Smooth muscle cell of bladder (primary cell): ENCODE measurements around the gene YTHDF2. TPM values are rescaled to one million over a fixed set of nuclear protein-coding genes. Genes with fewer than 3 reads are reported as not detected.

Experiments used
- total RNA-seq: library from RNA; depleted of rRNA; stranded (reverse); fragments of >200 nt; gene quantifications from 2 replicates; pipeline ENCODE4 v1.2.3, GENCODE V29; 2014

The YTHDF2 gene
- 41.4 and 51.8 TPM in 2 replicates for total RNA-seq

DNA sequence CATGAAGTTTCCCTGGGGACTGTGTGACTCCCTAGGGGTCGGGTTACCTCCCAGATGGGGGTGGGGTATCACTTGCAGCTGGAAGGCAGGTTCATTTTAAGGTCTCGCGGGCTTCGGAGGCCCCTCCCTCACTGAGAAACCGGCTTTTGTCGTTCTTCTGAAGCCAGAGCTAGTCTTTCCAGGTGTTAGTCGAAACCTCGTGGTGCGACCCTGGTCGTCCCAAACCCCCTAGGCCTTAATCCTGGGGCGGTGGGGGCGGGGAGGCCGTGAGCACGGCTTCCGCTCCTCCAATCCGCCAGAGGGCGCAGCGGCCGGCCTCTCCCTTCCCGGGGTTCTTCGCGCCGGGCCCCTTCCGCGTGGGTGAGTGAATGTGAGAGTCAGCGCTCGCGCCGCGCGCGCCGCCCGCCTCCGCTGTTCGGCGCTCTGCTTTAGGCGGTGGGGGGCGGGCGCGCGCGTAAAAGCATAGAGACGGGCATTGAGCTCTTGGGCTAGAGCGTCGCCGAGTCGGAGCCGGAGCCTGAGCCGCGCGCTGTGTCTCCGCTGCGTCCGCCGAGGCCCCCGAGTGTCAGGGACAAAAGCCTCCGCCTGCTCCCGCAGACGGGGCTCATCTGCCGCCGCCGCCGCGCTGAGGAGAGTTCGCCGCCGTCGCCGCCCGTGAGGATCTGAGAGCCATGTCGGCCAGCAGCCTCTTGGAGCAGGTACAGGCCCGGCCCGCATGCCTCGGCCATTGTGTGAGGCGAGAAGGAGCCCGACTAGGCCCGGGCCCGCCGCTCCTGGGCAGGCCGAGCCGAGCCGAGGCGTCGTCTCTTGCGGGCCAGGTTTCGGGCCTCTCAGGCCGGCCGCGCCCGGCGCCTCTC is at the start of gene YTHDF2:
TSS of gene YTHDF2 (plus strand) at position 491 of the 857 bp plus-strand sequence. CDS start at position 672, 181 bp downstream.

DNA sequence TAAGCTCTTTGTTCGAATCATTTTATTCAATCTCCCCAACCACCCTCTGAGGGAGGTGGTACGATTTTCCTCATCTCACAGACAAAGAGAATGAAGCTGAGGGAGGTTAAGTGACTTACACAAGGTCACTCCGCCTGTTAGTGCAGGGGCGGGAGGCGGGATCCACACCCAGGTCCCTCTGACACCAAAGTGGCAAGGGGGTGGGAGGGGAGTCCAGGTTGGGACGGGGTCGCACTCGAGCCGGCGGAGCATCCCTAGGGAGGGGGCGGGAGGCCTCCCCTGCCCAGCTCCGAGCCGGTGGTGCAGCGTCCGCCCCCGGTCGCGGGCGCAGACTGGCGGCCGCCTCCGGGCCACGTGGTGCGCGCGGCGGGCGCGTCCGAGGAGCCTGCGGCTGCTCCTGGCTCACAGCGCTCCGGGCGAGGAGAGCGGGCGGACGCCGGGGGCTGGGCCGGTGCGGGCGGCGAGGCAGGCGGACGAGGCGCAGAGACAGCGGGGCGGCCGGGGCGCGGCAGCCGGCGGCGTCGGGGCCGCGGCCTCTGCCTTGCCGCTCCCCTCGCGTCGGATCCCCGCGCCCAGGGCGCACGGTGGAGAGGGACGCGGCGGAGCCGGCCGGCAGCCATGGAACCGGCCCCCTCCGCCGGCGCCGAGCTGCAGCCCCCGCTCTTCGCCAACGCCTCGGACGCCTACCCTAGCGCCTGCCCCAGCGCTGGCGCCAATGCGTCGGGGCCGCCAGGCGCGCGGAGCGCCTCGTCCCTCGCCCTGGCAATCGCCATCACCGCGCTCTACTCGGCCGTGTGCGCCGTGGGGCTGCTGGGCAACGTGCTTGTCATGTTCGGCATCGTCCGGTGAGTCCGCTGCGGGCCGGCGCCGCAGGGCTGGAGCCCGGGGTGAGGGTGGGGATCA is 75.3 kb downstream of the YTHDF2 start, which contains the start of gene OPRD1:
TSS of gene OPRD1 (plus strand) at position 405 of the 903 bp plus-strand sequence. CDS start at position 619, 214 bp downstream.

Other genes starting within 250 kb of the YTHDF2 start
- 33.1 and 70.1 TPM in 2 replicates for gene RCC1, start 230.9 kb upstream of the YTHDF2 start, total RNA-seq
- 22.8 and 23.3 TPM in 2 replicates for gene TRNAU1AP, start 183.9 kb upstream of the YTHDF2 start, total RNA-seq
- 3.6 and 5.1 TPM in 2 replicates for gene RAB42, start 144.7 kb upstream of the YTHDF2 start, total RNA-seq
- gene TAF12, start 93.9 kb upstream of the YTHDF2 start, total RNA-seq, result 71.5 and 75.9 TPM in 2 replicates
- gene RNU11, start 88.3 kb upstream of the YTHDF2 start, total RNA-seq, result not detected in 2 replicates
- 4.3 and 6.5 TPM in 2 replicates for gene GMEB1, start 68.2 kb upstream of the YTHDF2 start, total RNA-seq
- gene OPRD1, start 75.2 kb downstream of the YTHDF2 start, total RNA-seq, result under 0.01 TPM in 1 of 2 replicates, not detected in the other
- gene EPB41, start 177.6 kb downstream of the YTHDF2 start, total RNA-seq, result 9.7 and 12.6 TPM in 2 replicates